ENCODE results near the gene COPB2. TPM values are rescaled to one million over a fixed set of nuclear protein-coding genes. Genes with fewer than 3 reads are reported as not detected.

Gene COPB2
- 172 and 174 TPM in 2 replicates for total RNA-seq

DNA sequence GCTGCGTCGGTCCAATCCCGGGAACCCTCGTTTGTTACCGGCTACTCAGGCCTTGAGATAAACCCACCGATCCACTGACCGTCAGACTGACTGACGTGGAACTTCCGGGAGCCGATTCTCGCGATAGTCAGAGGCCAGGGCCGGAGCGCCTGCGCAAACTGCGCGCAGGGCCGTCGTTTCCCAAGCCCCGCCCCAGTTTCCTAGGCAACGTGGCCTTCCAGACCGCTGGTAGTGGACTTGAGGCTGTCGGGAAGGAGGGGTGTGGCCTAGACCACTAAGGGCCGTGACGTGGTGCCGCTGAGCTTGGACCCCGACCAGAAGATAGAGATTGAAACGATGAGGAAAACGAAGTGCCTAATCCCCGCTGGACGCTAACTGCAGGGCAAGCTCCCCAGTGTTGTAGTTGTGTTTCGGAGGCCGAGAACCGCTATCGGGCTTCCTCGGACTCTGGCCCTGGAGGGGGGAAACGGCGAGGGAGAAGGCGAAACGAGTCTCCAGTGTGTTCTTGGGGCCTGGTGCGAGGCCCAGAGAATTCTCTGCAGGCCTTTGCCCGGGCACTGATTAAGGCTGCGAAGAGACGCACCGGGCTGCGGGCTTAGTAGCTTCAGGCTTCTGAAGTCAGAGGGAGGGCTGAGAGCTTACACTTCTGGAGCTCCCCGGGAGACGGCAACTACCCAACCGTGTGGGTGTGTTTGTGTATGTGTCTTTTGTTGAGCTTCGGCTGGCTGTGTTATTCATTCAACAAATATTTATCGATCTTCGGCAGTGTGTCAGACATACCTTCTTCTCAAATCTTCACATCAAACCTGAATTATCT lies at the start of gene COPB2:
Gene COPB2, minus strand, starts transcription at position 96 of the 817 bp plus-strand sequence. CDS start 97 bp downstream, outside the sequence.

DNA sequence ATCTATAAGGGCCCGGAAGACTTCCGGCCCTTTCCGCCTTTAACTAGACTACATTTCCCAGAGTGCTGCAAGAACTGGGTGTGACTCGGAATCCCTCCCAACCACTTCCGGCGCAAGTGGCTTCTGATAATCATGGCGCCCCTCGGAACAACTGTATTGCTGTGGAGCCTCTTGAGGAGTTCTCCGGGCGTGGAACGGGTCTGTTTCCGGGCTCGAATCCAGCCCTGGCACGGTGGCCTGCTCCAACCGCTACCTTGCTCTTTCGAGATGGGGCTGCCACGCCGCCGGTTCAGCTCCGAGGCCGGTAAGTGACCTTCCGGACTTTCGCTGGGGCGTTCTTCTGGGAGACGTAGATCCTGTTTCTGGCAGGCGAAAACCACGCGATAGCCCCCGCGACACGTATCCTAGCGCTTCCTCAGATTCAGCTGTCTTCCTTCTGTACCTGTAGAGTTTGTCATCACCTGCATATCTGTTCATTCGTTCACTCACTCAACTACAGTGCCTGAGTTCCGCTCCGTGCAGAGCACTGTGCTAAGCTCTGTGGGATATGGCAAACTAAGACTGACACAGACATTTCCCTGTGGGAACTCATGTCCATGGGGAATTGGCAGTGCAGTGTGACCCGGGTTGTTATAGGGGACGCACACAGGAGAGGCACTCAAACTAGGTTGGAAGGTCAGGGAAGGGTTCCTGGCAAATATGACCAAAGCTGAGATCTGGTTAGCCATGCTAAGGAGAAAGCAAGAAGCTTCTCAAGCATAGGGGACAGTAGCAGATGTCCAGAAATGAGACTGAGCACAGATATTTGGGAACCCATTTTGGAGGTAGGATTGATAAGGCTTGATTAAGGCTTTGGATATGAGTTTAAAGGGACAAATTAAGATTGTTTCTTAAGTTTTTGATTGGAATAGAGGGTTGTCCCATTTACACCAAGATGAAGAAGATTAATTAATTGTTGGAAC lies 45.3 kb downstream of the COPB2 start, which contains the start of gene MRPS22:
Gene MRPS22, plus strand, starts transcription at position 126 of the 962 bp plus-strand sequence. Its CDS starts 7 bp downstream, at position 133.

Other genes with a start within 250 kb of the COPB2 start
- gene MRPS22, start 45.6 kb downstream of the COPB2 start, total RNA-seq: 38.7 and 45.3 TPM in 2 replicates
- not detected in 2 replicates for gene RBP2, start 86.9 kb upstream of the COPB2 start, total RNA-seq
- gene RBP1, start 150.1 kb upstream of the COPB2 start, total RNA-seq: 2.4 and 2.9 TPM in 2 replicates

Measured in cardiac atrium fibroblast (primary cell).